VCaP (cell line): ENCODE data around the gene AMIGO3.
"Not testable (repeated sequence)": the region's sequence is repeated elsewhere in the genome, so short reads cannot be mapped to it uniquely, and the experiment has no call there.

Experiments
- H3K27ac ChIP-seq: fragments of 450-650 bp; 2 replicates; pipeline ENCODE4 v1.5.1; 2017
- CTCF ChIP-seq: fragments of 450-650 bp; conservative IDR thresholded peaks from 2 replicates; pipeline ENCODE4 v1.5.1; 2017; ENCODE audit warnings: mild to moderate bottlenecking, moderate library complexity

The AMIGO3 gene

GRCh38 chr3:49700014-49700413 is 19.5 kb downstream of the AMIGO3 start:
- no peak for TF ChIP-seq CTCF
- H3K27ac ChIP-seq = no peak overlapping the region

- TF ChIP-seq CTCF = no peak
- no peak overlapping the region for H3K27ac ChIP-seq
Observed at GRCh38 chr3:49699281-49699979, 20.1 kb downstream of the AMIGO3 start.

GRCh38 chr3:49695350-49696015 is 24.0 kb downstream of the AMIGO3 start:
- H3K27ac ChIP-seq = not testable (repeated sequence)

GRCh38 chr3:49694409-49695070 is 24.9 kb downstream of the AMIGO3 start:
- H3K27ac ChIP-seq = not testable (repeated sequence)

GRCh38 chr3:49691481-49691880 is 28.0 kb downstream of the AMIGO3 start:
- H3K27ac ChIP-seq = not testable (repeated sequence)

GRCh38 chr3:49690856-49691255 is 28.6 kb downstream of the AMIGO3 start:
- H3K27ac ChIP-seq = not testable (repeated sequence)

GRCh38 chr3:49689908-49690624 is 29.4 kb downstream of the AMIGO3 start:
- peak overlapping the region; percentile 78 for H3K27ac ChIP-seq

- TF ChIP-seq CTCF = no peak
- H3K27ac ChIP-seq = peak within 1 kb of the TSS; percentile 78
Observed at GRCh38 chr3:49689046-49689907, 30.2 kb downstream of the AMIGO3 start, which contains the start of the genes MST1 and RNF123. Gene MST1, minus strand, starts transcription at chr3:49689474. Its CDS starts 783 bp downstream, at chr3:49688691. Gene RNF123, plus strand, starts transcription at chr3:49689557. Its CDS starts 1,609 bp downstream, at chr3:49691166.

- peak overlapping the region; percentile 78 for H3K27ac ChIP-seq
Observed at GRCh38 chr3:49688338-49689045, 31.0 kb downstream of the AMIGO3 start.

- not testable (repeated sequence) for H3K27ac ChIP-seq
Observed at GRCh38 chr3:49687424-49687795, 32.1 kb downstream of the AMIGO3 start.

GRCh38 chr3:49686769-49687423 is 32.6 kb downstream of the AMIGO3 start:
- not testable (repeated sequence) for H3K27ac ChIP-seq

- not testable (repeated sequence) for H3K27ac ChIP-seq
Observed at GRCh38 chr3:49686346-49686745, 33.1 kb downstream of the AMIGO3 start.

GRCh38 chr3:49685846-49686245 is 33.6 kb downstream of the AMIGO3 start:
- H3K27ac ChIP-seq = not testable (repeated sequence)

GRCh38 chr3:49685103-49685502 is 34.4 kb downstream of the AMIGO3 start:
- H3K27ac ChIP-seq = not testable (repeated sequence)

GRCh38 chr3:49684453-49684852 is 35.0 kb downstream of the AMIGO3 start:
- H3K27ac ChIP-seq = not testable (repeated sequence)
